Daoy (cell line): Measurements from ENCODE around the gene STXBP6. TPM values are rescaled to one million over a fixed set of nuclear protein-coding genes. Genes with fewer than 3 reads are reported as not detected.

Experiments used
- DNase-seq: peaks from one replicate; pipeline ENCODE4 v3.0.0-alpha.2; 2015; ENCODE audit warnings: low read depth
- total RNA-seq: library from RNA; depleted of rRNA; stranded (reverse); fragments of >200 nt; shearing (Covaris generic); gene quantifications from 2 replicates; pipeline ENCODE4 v1.2.3, GENCODE V29; 2014

STXBP6 gene
- total RNA-seq, 1 experiment from 2014 or later = 2.9 TPM

- no peak for DNase-seq
Measured at GRCh38 chr14:25015761-25016160, 34.2 kb downstream of the STXBP6 start.

GRCh38 chr14:25014440-25014839, 35.5 kb downstream of the STXBP6 start:
- DNase-seq = no peak

- no peak for DNase-seq
Measured at GRCh38 chr14:25011095-25011494, 38.9 kb downstream of the STXBP6 start.

GRCh38 chr14:25010471-25010870, 39.5 kb downstream of the STXBP6 start:
- no peak for DNase-seq

- DNase-seq = peak; percentile 20
Measured at GRCh38 chr14:25009891-25010290, 40.1 kb downstream of the STXBP6 start.

GRCh38 chr14:25007832-25008231, 42.1 kb downstream of the STXBP6 start:
- peak; percentile 10 for DNase-seq

GRCh38 chr14:25006961-25007795, 42.8 kb downstream of the STXBP6 start:
- DNase-seq = peak; percentile 75

GRCh38 chr14:25006031-25006430, 43.9 kb downstream of the STXBP6 start:
- no peak for DNase-seq

GRCh38 chr14:25004389-25004809, 45.5 kb downstream of the STXBP6 start:
- no peak for DNase-seq

- DNase-seq = no peak
Measured at GRCh38 chr14:25003537-25003936, 46.4 kb downstream of the STXBP6 start.

- DNase-seq = no peak
Measured at GRCh38 chr14:25001601-25002000, 48.3 kb downstream of the STXBP6 start.

- no peak for DNase-seq
Measured at GRCh38 chr14:25001156-25001555, 48.8 kb downstream of the STXBP6 start.

- DNase-seq = no peak
Measured at GRCh38 chr14:24999157-24999556, 50.8 kb downstream of the STXBP6 start.

- no peak for DNase-seq
Measured at GRCh38 chr14:24996930-24997725, 52.8 kb downstream of the STXBP6 start.

GRCh38 chr14:24995016-24995415, 54.9 kb downstream of the STXBP6 start:
- no peak for DNase-seq

- no peak for DNase-seq
Measured at GRCh38 chr14:24993631-24994030, 56.3 kb downstream of the STXBP6 start.

GRCh38 chr14:24992624-24993360, 57.2 kb downstream of the STXBP6 start:
- DNase-seq = no peak

- DNase-seq = no peak
Measured at GRCh38 chr14:24991821-24992220, 58.1 kb downstream of the STXBP6 start.

- DNase-seq = no peak
Measured at GRCh38 chr14:24991288-24991687, 58.7 kb downstream of the STXBP6 start.

GRCh38 chr14:24990773-24991172, 59.2 kb downstream of the STXBP6 start:
- no peak for DNase-seq

- DNase-seq = no peak
Measured at GRCh38 chr14:24990050-24990449, 59.9 kb downstream of the STXBP6 start.

- DNase-seq = no peak
Measured at GRCh38 chr14:24988760-24989159, 61.2 kb downstream of the STXBP6 start.
